ENCODE results near the gene VAV2.
"Not testable (repeated sequence)": the region's sequence is repeated elsewhere in the genome, so short reads cannot be mapped to it uniquely, and the experiment has no call there.

VAV2 gene

DNA sequence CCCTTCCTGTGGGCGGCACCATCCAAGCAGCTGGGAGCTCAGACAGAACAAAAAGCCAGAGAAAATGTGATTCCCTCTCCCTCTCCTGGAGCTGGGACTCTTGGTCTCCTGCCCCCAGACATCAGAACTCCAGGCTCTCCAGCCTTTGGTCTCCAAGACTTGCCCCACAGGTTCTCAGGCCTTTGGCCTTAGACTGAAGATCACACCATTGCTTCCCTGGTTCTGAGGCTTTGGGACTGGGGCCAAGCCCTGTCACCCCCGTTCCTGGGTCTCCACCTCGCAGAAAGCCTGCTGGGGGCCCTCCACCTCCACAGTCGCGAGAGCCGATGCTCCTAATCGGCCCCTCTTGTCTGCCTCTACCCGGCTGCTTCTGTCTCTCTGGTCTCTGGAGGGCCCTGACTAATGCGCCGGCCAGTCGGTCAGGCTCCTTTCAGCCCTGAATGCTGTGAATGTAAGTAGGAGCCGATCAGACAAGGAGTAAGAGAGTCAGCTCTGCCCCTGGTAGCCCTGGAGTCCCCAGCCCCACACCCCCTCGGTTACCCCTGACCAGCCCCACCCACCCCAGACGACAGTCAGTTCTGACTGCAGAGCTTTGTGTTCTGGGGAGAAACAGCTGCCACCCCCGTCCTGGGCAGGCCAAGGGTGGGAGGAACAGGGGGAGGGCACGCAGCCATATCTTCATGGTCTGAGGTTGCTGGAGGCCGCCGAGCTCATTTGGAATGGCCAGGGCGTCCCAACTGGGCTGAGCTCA lies 57.5 kb downstream of the VAV2 start:
- no peak for DNase-seq

DNA sequence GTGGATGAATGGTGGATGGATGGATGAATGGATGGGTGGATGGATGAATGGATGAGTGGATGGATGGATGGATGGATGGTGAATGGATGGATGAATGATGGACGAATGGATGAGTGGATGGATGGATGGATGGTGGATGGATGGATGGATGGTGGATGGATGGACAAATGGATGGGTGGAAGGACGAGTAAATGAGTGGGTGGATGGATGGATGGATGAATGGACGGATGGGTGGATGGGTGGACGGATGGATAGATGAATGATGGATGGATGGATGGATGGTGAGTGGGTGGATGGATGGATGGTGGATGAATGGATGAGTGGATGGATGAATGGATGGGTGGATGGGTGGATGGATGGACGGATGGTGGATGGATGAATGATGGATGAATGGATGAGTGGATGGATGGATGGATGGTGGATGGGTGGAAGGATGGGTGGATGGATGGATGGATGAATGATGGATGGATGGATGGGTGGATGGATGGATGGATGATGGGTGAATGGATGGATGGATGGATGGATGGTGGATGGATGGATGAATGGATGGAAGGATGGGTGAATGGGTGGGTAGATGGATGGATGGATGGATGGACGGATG lies 58.6 kb downstream of the VAV2 start:
- DNase-seq: no peak

- no peak for DNase-seq
Observed at GRCh38 chr9:133932633-133933032, 59.5 kb downstream of the VAV2 start.

DNA sequence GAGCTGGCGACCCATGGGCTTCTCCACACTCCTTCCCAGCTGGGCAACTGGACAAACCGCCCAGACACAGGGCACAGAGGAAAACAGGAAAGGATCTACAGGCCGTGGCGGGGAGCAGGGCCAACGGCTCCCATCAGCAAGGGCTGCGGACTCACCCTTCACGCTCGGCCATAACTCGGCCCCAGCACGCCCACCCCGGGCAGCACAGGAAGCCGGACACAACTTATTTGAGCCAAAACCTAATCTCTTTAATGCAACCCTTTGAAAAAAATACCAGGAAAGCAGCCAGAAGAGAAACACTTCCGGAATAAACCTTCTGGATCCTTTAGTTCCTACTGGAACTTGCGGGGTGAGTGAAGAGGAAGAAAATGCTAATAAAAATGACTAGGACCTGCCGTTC lies 59.9 kb downstream of the VAV2 start:
- DNase-seq: no peak

DNA sequence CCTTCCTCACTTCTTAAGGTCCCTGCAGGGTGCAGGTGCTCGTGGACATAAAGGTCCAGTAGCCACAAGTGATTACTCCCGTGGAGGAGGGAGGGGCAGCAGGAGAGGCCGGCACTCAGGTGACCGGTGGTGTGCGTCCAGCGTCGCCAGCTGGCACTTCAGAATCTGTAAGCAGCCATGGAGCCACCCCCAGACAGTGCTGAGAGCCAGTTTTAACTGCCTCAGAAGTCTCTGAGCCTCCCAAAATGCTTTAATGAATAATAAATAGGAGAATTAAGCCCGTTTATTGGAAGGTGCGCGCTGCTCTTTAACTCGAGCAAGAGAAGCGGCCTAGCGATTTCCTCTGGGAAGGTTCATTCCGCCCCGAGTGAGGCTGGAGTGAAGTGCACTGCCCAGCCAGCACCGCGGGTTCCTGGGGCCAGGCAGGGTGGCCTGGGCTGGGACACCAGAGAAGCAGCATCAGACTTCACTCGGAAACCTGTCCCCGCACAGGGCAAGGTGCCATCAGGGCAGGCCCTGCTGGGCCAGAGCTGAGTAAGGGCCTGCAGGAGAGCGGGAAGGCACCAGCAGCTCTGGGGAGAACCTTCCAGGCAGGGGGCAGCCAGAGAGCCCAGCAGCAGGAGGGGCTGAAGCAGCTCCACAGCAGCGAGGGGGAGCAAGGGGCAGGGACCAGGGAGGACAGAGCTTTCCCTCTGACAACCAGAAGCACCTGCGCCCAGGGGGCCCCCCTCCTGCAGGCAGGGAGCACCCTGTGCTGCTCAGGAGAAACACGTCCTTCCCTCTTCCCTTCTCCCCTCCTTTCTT lies 61.2 kb downstream of the VAV2 start:
- no peak for DNase-seq

DNA sequence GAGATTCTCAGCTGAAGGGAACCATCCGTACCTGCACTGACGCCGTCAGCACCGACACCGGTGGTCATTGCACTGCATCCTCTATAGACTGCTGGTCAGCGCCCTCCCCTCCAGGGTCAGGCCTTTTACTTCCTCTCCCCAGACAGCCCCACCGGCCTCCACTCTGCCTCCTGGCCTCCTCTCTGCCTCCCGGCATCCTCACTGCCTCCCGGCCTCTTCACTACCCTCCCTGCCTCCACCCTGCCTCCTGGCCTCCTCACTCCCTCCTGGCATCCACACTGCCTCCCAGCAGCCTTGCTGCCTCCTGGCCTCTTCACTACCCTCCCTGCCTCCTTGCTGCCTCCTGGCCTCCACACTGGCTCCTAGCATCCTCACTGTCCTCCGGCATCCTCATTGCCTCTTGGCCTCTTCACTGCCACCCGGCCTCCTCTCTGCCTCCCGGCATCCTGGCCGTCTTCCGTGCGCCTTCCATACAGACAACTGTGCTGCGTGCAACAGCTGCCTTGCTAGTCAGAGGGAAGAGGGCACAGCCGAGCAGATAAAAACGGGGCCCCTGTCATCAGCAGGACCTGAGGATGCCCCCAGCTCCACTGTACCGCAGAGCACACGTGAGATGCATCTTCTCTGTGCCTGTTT lies 62.0 kb downstream of the VAV2 start:
- no peak for DNase-seq

DNA sequence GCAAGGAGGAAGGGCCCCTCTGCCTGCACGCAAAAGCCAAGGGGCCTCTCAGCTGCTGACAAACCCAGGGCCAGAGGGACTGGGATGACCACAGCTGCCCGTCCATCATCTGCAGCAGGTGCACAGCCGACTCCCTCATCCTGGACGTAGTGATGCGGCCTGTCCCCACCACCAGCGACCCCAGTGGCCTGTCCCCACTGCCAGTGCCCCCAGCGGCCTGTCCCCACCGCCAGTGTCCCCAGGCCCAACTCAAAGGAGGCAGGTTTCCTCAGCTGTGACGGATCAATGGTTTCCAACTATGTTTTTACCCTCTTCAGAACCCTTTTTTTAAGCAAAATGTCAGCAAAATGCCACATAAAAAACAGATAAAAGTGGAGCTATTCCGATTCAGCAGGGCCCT lies 62.5 kb downstream of the VAV2 start:
- DNase-seq: no peak

GRCh38 chr9:133928248-133928764 lies 63.8 kb downstream of the VAV2 start:
- no peak for DNase-seq

- DNase-seq: no peak
Observed at GRCh38 chr9:133927041-133927440, 65.1 kb downstream of the VAV2 start.

DNA sequence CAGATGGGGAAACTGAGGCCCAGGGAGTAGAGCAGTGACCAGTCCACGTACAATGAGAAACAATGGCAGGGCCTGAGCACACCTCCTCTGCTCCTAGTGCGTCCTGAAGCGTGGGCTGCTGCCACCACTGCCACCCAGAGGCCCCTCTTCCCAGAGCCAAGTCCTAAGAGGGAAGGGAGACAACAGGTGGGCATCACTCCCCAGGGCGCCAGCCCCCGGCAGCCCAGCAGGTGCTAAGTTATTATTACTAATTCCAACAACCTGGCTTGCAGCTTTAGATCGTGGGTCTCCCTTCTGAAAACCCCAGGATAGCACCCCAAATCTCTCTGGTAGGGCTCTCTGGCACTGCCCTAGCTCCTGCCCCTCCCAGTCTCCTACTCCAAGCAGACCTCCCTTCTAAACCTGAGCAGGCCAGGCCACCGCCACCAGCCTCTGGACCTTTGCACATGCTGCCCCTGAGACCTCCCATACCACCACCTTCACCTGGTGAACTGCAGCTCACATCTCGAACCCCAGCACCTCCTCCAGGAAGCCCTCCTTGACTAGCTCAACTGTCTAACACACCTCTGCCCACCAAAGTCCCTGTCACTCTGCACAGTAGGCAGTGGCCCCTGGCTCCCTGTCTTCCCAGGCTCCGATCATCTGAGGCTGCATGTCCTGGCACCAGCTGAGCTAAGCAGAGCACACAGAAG lies 65.8 kb downstream of the VAV2 start:
- no peak for DNase-seq

- DNase-seq: no peak
Observed at GRCh38 chr9:133924453-133924852, 67.7 kb downstream of the VAV2 start.

DNA sequence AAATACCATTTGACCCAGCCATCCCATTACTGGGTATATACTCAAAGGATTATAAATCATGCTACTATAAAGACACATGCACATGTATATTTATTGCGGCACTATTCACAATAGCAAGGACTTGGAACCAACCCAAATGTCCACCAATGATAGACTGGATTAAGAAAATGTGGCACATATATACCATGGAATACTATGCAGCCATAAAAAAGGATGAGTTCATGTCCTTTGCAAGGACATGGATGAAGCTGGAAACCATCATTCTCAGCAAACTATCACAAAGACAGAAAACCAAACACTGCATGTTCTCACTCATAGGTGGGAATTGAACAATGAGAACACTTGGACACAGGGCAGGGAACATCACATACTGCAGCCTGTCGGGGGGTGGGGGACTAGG lies 68.5 kb downstream of the VAV2 start:
- DNase-seq: not testable (repeated sequence)

DNA sequence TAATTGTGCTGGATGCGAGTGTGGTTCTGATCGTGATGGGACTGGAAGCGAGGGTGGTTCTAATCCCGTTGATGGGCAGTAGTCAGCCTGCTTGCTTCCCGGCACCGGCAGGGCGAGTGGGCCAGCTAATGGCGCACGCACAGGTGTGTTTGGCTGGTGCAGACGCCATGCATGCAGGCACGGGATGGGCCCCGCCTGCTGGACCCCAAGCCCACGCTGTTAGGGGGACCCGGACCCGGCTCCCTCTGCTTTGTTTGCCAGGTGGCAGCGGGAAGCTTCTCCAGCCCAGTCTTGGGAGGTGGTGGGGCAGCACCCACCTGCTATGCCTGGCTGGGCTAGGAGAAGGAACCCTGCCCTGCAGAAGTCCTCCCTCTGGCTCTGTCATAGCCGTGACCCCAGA lies 70.3 kb downstream of the VAV2 start:
- no peak for DNase-seq

- no peak for DNase-seq
Observed at GRCh38 chr9:133920471-133920870, 71.7 kb downstream of the VAV2 start.

- no peak for DNase-seq
Observed at GRCh38 chr9:133919253-133920115, 72.6 kb downstream of the VAV2 start.

DNA sequence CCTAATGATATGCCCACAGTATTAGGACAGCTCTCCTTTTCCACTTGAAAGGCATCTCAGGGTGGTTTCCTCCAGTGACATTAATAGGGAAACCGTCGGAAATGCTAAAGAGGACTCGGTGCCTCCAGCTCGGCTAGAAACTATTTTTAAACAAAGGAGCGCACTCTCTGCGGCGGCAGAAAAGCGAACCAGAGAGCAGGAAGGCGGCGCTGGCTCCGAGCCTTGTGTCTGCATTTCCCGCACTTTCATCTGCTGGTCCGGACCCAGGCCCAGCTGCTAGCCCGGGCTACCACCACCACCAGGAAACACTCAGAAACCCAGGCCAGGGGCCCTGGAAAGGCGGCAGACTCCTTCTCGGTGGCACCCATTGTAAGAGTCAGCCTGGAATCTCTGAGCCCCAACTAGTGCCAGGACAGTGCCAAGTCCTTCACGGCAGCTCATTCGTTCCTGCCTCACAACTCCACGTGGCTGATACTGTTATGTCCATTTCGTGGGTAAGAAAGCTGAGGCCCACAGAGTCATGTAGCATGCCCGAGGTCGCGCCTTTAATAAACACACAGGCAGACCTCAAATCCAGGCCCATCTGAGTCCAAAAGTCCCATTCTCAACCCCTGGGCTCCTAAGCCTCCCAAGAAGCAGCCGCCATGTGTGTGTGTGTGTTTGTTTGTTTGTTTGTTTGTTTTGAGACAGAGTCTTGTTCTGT lies 73.9 kb downstream of the VAV2 start:
- no peak for DNase-seq

DNA sequence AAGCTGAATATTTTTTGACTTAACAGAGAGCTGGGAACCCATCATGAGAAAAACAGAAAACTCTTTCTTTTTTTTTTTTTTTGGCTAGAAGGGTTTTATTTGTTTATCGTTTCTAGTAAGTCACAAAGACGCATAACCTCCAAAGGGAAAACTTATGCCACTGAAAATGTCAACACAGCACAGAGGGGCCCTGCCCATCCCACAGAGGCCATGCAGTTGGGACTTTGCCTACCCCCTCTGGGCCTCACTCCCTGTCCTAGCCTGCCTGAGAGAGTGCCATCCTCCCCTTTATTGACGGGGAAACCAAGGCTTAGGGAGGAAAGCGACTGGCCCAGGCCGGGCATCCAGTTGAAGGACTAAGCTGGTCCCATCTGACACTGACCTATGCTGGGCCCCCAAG lies 74.7 kb downstream of the VAV2 start:
- DNase-seq: no peak

DNA sequence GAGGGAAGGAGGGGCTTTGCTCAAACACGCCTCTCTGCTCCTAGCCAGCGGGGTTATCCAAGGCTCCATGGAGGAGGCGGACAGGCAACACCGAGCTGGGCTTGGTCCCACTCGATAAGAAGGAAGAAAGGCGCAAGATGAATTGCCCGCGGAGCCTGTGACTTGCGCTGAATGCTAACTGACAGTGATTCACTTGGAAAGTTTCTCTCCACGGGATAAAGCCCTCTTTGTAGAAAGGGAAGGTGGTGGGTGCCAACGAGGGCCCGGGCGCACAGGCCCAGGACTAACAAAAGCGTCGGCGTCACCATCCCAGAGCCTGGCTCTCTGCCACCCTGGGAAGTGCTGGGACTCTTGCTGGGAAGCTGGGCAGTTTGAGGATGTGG lies 76.0 kb downstream of the VAV2 start:
- no peak for DNase-seq

DNA sequence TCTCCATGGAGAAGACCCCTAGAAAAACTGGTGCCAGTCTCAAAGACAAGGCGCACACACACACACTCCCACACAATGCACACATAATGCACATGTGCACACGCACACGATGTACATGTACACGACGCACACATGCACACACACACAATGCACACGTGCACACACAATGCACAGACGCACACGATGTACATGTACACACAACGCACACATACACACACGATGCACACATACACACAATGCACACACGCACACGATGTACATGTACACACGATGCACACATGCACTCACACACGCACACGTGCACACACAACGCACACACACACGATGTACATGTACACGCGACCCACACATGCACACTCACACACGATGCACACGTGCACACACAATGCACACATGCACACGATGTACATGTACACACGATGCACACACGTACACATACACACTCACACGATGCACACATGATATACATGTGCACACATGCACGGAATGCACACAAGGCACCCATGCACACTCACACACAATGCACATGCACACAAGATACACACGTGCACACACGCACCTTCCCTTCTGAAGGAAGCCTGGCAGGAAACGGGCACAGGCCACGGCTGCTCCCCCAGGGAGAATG lies 76.5 kb downstream of the VAV2 start:
- DNase-seq: no peak
